Neuronal stem cell (in vitro differentiated cells): ENCODE measurements around the gene HOOK1.

ENCODE experiments used
- DNase-seq: peaks from one replicate; pipeline ENCODE4 v3.0.0-alpha.2; 2013; ENCODE audit warnings: low spot score
- H2AFZ ChIP-seq: one replicate; pipeline ENCODE4 v1.6.1; 2013; ENCODE audit warnings: mild to moderate bottlenecking, low read length, inconsistent platforms
- H2AK5ac ChIP-seq: 2 replicates; pipeline ENCODE4 v1.6.1; 2013; ENCODE audit warnings: low read depth, mild to moderate bottlenecking, inconsistent platforms, low read length, moderate library complexity, mixed read lengths
- H2BK120ac ChIP-seq: 2 replicates; pipeline ENCODE4 v1.6.1; 2013; ENCODE audit warnings: low read depth, mild to moderate bottlenecking, inconsistent platforms, low read length, moderate library complexity, mixed read lengths
- H2BK12ac ChIP-seq: one replicate; pipeline ENCODE4 v1.6.1; 2013; ENCODE audit warnings: low read length, inconsistent platforms
- H2BK15ac ChIP-seq: 2 replicates; pipeline ENCODE4 v1.6.1; 2013; ENCODE audit warnings: mild to moderate bottlenecking, low read length, inconsistent platforms, mixed read lengths
- H2BK5ac ChIP-seq: one replicate; pipeline ENCODE4 v1.6.1; 2013; ENCODE audit warnings: inconsistent platforms, mild to moderate bottlenecking, low read length, moderate library complexity
- H3K14ac ChIP-seq: one replicate; pipeline ENCODE4 v1.6.1; 2013; ENCODE audit warnings: low read length, inconsistent platforms
- H3K18ac ChIP-seq: 2 replicates; pipeline ENCODE4 v1.6.1; 2013; ENCODE audit warnings: low read length, inconsistent platforms
- H3K23ac ChIP-seq: 2 replicates; pipeline ENCODE4 v1.6.1; 2013; ENCODE audit warnings: low read depth, mild to moderate bottlenecking, mixed read lengths, low read length, inconsistent platforms; ENCODE audit not compliant: poor library complexity
- H3K27ac ChIP-seq: replicated peaks from 3 replicates; pipeline ENCODE4 v1.5.1; 2013; ENCODE audit warnings: low read length, inconsistent platforms
- H3K27me3 ChIP-seq, 3 experiments: 2 replicates each; pipeline ENCODE4 v1.6.1; 2013; ENCODE audit warnings: low read length in 3 of 3, mild to moderate bottlenecking in 2 of 3, inconsistent platforms in 1 of 3, low read depth in 1 of 3, mixed read lengths in 1 of 3, moderate library complexity in 1 of 3; ENCODE audit not compliant: control insufficient read depth in 3 of 3, insufficient read depth in 3 of 3
- H3K36me3 ChIP-seq, 2 donors: replicated peaks in 1 of 2; 2 replicates each; pipeline ENCODE4 v1.6.1; 2013; ENCODE audit warnings: low read length in 2 of 2; ENCODE audit not compliant: control insufficient read depth in 2 of 2, insufficient read depth in 2 of 2
- H3K4ac ChIP-seq: 2 replicates; pipeline ENCODE4 v1.6.1; 2013; ENCODE audit warnings: inconsistent platforms, mild to moderate bottlenecking, low read length, moderate library complexity
- H3K4me1 ChIP-seq, 2 donors: 1 replicate in 1 of 2; 2 replicates in 1 of 2; pipeline ENCODE4 v1.6.1; 2013; ENCODE audit warnings: low read length in 2 of 2, low read depth in 1 of 2; ENCODE audit not compliant: control insufficient read depth in 2 of 2, insufficient read depth in 1 of 2
- H3K4me2 ChIP-seq: one replicate; pipeline ENCODE4 v1.6.1; 2013; ENCODE audit warnings: mild to moderate bottlenecking, low read length, inconsistent platforms; ENCODE audit not compliant: insufficient read depth, poor library complexity, severe bottlenecking
- H3K4me3 ChIP-seq, 2 donors: 2 replicates each; pipeline ENCODE4 v1.5.1; 2013; ENCODE audit warnings: low read length in 2 of 2, mild to moderate bottlenecking in 2 of 2, inconsistent platforms in 1 of 2, moderate library complexity in 1 of 2
- H3K79me1 ChIP-seq: one replicate; pipeline ENCODE4 v1.6.1; 2013; ENCODE audit warnings: low read depth, mild to moderate bottlenecking, inconsistent platforms, low read length, moderate library complexity
- H3K9ac ChIP-seq: one replicate; pipeline ENCODE4 v1.6.1; 2013; ENCODE audit warnings: mild to moderate bottlenecking, low read depth, low read length, inconsistent platforms; ENCODE audit not compliant: poor library complexity
- H3K9me3 ChIP-seq, 2 donors: replicated peaks in 1 of 2; 2 replicates each; pipeline versions ENCODE3 to v1.6.1; 2013; ENCODE audit warnings: low read length in 2 of 2, mild to moderate bottlenecking in 2 of 2, inconsistent platforms in 1 of 2, low read depth in 1 of 2, mixed read lengths in 1 of 2, moderate library complexity in 1 of 2; ENCODE audit not compliant: control insufficient read depth in 2 of 2, insufficient read depth in 1 of 2
- H4K8ac ChIP-seq: one replicate; pipeline ENCODE4 v1.6.1; 2013; ENCODE audit warnings: low read depth, mild to moderate bottlenecking, inconsistent platforms, low read length, moderate library complexity
- H4K91ac ChIP-seq: one replicate; pipeline ENCODE4 v1.6.1; 2013; ENCODE audit warnings: low read length, low read depth, mild to moderate bottlenecking, inconsistent platforms; ENCODE audit not compliant: poor library complexity

Gene HOOK1

GRCh38 chr1:59924653-59925052, 109.9 kb downstream of the HOOK1 start:
- H3K23ac ChIP-seq: no peak overlapping the region
- no peak overlapping the region for H3K4ac ChIP-seq
- DNase-seq: no peak
- H3K9ac ChIP-seq: no peak overlapping the region
- no peak overlapping the region for H3K27ac ChIP-seq
- H3K36me3 ChIP-seq: no peaks in the 10 kb centered on the region
- no peak overlapping the region for H2BK120ac ChIP-seq
- H2BK15ac ChIP-seq: no peak overlapping the region
- no peak overlapping the region for H2AFZ ChIP-seq
- peaks cover 0 to 2% of the 10 kb centered on the region in 2 donors for H3K4me1 ChIP-seq
- H3K14ac ChIP-seq: no peak overlapping the region
- no peak overlapping the region for H2AK5ac ChIP-seq
- H4K8ac ChIP-seq: no peak overlapping the region
- no peak overlapping the region for H4K91ac ChIP-seq
- H2BK12ac ChIP-seq: no peak overlapping the region
- H3K4me3 ChIP-seq: no peak overlapping the region
- no peak overlapping the region for H3K18ac ChIP-seq
- H3K27me3 ChIP-seq: peaks cover 0 to 34% (median 3%) of the 10 kb centered on the region in 3 experiments
- no peak overlapping the region for H2BK5ac ChIP-seq
- no peaks in the 10 kb centered on the region for H3K79me1 ChIP-seq
- H3K4me2 ChIP-seq: no peak overlapping the region
- peaks cover 0 to 2% of the 10 kb centered on the region in 2 donors for H3K9me3 ChIP-seq
